ENCODE results near the gene ATR.
A peak's percentile ranks its signal among the peaks of the same experiment; 100 is the strongest.

Gene ATR

DNA sequence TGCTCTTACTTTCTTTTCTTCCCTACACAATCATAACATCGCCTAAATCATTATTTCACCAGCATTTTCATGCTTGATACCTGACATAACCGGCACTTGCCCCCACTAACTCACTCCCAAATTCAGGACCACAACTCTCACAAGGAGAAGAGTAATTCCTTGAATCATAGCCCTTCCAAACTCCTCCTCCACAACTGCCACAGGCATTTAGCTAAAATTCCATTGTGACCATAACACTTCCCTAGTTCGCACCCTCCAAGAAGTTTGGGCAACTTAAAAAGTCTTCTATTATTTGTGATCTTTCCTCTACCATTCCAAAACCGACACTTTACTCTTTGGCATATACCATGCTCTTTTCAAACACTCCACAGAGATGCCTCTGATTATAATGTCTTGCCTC, 71.3 kb downstream of the ATR start:
- no peak for DNase-seq

DNA sequence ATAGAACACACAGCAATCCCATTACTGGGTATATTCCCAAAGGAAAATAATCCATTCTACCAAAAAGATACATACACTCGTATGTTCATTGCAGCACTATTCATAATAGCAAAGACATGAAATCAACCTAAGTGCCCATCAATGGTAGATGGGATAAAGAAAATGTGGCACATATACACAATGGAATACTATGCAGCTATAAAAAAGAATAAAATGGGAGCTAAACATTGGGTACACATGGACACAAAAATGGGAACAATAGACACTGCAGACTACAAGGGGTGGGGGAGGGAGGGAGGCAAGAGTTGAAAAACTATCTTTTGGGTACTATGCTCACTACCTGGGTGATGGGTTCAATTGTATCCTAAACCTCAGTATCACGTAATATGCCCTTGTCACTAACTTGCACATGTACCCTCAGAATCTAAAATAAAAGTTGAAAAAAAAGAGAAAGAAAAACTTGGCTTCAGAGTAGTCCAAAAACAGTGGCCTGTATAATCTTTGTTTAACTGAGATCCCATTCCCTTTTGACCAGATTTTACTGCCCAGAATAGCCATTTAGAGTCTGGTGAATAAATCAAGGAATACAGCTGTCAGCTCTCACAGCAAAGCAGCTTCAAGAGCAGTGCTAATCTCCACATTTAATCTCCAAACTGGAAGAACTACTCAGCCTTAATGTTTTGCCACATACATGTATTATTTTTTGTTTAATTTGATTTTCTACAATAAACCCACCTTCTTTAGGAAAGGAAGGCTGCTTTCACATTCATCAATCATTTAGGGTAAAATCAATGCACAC, 76.1 kb downstream of the ATR start:
- DNase-seq: no peak

DNA sequence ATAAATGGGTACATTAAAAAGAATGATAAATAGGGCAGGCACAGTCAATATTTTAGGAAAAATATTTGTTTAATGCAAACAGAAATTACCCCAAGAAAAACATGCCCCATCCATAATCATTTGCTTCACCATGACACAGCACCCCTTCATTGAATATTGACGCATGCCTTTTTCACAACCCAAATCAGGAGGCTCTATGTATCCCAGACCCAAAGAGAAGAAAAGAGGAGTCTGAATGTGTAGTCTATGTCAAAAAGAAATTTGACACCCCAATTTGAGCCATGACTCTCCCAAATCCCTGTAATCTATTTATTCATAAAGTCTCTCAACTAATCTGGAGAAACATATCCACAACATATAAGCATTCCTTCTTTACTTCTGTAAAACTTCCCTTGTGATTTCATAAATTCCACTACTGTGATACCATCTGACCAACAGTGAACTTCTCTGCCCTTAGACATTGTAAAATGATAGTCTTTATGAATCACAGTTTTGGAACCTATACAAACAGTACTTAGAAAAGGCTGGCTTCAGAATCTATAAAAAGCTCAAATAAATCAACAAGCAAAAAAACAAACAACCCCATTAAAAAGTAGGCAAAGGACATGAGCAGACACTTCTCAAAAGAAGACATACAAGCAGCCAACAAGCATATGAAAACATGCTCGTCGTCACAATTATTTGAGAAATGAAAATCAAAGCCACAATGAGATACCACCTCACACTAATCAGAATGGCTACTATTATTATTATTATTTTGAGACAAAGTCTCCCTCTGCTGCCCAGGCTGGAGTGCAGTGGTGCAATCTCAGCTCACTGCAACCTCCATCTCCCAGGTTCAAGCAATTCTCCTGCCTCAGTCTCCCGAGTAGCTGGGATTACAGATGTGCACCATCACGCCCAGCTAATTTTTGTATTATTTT, 77.3 kb downstream of the ATR start:
- no peak for DNase-seq

DNA sequence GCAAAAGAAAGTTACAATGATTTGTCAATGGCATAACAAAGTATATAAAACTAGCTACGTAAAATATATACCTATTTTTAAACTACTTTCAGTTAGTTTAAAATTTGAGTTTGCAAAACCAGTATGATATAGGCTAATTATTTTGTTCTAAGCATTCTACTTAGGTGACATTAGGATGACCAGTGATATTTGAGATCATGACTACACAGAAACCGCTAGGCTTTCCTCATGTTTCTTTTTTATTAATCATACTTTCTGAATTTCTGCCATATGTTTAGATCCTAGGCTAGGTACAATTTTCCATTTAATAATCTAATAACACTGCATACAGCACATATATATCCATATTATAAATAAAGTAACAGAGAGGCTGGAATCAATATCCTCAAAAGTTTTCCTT, 78.3 kb downstream of the ATR start:
- DNase-seq: no peak

DNA sequence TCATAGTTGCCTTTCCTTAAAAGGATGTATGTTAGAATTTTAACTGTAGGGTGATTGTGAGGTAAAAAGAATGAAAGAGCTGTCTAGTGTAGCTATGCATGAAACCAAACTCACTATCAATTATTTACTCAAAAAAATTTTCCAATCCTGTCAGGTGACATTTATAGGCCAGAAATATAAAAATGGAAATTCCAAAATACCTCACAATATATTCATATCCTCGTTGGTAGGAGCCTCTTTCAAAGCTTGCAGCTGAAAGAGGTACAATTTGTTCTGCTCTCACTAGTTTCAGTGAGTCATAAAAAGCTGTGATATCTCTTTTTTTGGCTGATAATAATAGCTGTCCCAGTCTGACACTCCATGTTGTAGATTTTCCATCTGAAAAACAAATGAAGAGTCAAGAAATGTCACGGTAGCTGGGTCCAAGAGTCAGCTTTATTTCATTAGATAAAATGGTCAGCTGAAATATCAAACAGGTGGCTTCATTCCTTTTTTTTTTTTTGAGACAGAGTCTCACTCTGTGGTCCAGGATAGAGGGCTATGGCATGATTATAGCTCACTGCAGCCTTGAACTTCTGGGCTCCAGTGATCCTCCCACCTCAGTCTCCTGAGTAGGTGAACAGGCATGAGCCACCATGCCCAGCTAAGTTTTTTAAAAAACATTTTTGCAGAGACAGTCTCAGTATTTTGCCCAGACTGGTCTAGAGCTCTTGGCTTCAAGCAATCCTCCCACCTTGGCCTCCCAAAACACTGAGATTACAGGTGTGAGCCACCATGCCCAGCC, 79.9 kb downstream of the ATR start:
- DNase-seq: no peak

DNA sequence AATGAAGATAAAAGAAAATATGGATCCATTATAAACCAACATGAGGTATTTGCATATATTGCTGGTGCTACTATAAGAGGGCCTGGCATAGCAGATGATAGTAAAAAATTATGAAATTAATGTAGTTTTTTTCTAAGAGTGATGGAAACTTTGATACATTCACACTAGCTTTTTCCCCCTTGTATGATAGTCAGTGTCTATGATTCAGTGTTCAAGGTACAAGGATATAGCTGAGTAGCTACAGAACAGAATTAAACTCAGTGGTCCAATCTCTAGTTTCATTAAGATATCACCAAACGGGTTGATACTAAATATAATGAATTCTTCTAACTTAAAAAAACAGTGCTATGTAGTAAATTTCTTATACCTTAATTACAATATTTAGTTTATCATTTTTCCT, 80.8 kb downstream of the ATR start:
- no peak for DNase-seq

DNA sequence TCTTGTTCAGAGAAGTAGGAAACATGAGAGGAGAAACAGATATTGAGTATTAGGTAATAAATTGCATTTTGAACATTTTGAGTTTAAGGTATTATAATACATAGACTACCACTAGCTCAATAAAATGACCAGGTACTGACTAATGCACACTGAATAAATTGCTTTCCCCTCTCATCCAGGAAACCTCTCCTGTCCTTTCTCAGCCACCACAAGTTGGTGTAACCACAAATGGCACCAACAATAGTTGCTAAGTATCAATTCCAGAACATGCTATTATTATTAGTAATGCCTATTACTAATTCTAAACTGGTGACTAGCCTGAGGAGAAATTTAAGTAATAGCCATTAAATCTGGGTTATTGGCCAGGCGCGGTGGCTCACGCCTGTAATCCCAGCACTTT, 83.4 kb downstream of the ATR start:
- DNase-seq: no peak

DNA sequence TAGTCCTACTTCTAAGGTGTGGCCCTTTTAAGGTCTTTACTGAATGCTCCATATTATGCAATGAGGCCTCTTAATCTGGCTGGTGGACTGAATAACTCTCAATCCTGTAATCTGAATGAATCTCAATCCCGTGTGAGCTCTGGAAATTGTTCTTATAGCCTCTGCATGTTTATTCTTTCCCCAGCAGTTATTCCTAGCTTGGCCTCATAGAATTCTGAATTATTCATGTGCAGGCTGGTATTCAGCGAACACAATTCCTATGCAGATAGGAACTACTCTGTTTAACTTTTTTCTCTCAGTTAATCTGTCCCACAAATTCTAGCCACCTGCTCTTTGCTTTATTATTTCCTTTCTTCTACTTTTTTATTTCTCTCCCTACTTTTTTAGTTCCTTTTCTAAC, 86.3 kb downstream of the ATR start:
- DNase-seq: no peak

DNA sequence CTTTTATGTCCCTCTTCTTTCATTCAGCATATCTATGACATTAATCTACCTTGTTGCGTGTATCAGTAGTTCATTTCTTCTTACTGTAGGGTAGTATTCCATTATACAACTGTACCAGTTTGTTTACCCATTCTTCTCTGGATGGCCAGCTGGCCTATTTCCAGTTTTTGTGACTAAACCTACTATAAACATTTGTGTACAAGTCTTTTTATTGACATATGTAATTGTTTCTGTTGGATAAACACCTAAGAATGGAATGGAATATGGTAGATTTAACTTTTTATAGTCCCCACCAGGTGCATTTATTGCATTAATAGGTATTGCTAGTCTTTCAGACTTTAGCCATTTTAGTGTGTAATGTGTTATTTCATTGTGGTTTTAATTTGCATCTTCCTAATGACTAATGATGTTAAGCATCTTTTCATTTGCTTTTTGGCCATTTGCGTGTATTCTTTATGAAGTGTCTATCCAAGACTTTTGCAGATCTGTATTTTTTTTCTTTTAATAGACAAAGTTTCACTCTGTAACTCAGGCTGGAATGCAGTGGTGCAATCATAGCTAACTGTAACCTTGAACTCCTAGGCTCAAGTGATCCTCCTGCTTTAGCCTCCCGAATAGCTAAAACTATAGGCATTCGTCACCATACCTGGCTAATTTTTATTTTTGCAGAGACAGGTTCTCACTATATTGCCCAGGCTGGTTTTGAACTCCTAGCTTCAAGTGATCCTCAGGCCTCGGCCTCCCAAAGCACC, 88.8 kb downstream of the ATR start:
- DNase-seq: no peak

DNA sequence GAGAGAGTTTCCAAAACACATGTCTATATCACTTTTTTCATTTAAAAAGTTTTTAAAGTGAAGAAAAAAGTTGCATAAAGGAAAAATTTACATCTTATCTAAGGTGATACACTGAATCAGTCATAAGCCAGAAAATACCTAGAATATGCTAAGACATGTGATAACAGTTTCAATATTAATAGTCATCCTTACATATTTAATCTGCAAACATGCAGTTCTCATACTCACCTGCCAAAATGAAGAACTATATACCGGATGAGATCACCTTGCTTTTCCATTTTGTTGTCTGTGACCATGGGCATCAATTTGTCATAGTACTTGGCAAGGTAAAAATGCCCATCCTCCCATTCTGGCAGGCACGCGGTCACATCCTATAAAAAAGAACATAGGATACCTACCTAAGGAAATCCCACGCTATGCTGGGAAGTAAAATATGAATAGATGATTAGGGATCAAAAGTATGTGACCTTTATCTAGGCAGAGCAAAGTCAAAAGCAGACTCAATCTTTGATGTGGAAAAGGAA, 93.6 kb downstream of the ATR start:
- DNase-seq: no peak

DNA sequence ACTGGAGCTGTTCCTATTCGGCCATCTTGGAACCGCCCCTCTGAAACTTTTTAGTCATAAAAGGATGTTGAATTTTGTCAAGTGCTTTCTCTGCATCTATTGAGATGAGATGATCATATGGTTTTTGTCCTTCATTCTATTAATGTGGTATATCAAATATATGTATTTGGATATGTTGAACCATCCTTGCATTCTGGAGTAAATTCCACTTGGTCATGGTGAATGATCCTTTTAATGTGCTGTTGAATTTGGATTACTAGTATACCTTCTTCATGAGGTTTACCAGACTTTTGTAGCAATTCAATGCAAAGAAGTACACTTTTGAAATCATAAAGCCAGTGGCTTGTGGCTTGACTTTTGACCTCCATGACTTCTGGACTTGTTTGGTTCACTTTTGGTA, 97.3 kb downstream of the ATR start:
- DNase-seq: no peak

DNA sequence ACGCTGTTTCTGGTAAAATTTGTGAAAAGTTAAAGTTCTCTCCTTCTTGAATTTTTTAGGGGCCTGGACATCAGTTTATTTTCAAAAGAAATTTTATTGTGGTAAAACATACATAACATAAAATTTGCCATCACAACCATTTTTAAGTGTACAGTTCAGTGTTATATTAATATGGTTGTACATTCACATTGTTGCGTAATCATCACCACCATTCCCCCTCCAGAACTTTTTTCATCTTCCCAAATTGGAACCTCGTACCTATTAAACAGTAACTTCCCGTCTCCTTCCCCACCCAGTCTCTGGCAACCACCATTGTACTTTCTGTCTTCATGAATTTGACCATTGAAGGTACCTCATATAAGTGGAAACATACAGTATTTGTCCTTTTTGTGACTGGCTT, 107.7 kb downstream of the ATR start:
- no peak for DNase-seq

DNA sequence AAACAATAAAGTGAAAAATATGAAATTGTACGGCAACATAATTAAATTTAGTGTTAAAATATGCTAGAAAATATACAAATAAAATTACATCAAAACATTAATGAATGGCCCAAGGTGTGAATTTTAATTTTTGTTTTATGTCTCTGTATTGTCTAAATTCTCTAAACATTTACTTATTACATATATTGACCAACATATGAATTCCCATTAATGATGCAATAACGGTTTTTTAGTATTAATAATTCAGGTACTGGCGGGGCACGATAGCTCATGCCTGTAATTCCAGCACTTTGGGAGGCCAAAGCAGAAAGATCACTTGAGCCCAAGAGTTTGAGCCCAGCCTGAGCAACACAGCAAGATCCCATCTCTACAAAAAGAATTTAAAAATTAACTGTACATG, 110.1 kb downstream of the ATR start:
- no peak for DNase-seq

DNA sequence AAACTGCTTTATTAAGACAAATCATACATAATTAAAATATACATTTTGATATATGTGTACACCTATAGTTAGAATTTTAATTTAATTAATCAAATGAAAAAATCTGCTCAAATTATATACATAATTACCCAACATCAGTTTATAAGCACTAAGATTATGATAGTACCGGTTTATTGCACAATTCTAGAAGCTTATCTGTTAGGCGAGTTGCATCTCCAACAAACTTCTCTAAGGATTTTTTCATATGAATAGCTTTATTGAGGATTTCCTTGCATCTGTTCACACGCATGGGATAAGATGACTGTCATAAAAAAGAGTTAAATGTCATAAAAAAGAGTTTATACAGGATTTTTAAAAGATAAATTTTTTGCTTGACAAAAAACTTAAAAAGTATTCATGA, 110.8 kb downstream of the ATR start:
- no peak for DNase-seq

DNA sequence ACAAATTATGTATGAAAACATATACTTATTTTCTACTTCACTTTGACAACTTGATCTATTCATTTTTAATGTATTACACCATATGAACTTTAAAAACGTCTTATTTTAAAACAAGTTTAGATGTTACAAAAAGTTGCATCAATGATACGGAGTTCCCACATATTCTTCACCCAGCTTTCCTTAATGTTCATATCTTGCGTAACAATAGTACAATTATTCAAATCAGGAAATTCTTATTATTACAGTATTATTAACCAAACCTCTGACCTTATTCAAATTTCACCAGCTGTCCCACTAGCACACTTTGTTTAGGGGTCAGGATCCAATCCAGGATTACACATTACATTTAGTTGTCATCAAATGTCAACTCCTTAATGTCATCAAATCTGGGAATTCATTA, 117.8 kb downstream of the ATR start:
- DNase-seq: no peak

DNA sequence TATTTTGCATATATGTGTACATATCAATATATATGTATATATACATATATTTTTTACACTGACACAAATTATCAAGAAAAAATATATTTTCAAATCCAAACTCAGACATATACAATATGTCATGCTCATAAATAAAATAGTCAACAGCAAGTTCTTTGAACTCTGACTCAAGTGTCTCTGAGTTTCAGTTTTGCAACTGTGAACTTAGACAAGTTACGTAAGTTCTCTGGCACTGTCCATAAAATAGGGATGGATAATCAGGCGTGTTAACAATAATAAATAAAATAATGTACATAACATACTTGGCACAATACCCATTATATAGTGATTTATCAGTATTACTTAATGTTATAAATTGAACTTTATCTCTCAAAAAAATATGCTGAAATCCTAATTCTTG, 118.6 kb downstream of the ATR start:
- DNase-seq: no peak

DNA sequence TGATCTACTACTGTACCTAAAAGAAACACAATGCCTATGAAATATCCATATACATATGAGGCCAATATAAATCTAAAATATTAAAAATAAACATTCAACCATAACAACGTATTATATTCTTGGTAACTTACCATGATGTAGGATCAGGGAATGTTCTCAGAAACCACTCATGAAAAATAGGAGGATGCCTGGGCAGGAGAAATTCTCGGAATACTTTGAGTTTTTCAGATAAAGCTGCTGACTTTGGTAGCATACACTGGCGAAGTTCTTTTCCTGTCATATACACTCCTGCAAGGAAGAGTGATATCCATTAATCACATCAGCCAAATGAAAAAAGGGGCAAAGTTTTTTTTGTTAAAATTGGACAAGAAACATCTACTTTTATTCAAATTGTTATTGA, 119.4 kb downstream of the ATR start:
- DNase-seq: no peak

DNA sequence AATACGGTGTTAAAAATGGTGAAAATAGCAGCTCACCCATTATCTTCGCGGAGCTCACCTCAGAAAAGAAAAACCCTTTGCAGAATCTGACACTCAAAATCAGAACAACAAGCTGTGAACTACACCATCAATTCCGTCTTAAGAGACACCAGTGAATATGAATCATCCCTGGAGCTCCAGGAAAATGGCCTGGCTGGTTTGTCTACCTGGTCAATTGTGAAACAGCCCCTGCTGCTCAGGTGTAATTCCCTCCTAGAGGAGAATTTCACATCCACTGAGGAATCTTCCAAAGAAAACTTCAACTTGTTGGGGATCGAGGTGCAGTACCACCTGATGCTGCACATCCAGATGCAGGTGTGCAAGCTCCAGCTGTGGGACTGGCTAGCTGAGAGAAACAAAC, 127.7 kb downstream of the ATR start:
- DNase-seq: no peak

DNA sequence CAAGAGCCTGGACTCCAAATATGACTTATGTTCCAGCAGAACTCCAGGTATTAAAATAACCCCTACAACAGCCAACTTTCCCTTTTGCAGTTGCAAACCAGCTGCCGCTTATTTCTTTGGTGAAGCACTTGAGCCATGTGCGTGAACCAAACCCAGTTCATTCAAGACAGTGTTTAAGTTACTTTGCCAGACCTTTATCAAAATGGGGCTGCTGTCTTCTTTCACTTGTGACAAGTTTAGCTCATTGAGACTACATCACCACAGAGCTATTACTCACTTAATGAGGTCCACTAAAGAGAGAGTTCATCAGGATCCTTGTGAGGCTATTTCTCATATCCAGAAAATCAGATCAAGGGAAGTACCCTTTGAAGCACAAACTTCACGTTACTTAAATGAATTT, 128.3 kb downstream of the ATR start:
- no peak for DNase-seq

DNA sequence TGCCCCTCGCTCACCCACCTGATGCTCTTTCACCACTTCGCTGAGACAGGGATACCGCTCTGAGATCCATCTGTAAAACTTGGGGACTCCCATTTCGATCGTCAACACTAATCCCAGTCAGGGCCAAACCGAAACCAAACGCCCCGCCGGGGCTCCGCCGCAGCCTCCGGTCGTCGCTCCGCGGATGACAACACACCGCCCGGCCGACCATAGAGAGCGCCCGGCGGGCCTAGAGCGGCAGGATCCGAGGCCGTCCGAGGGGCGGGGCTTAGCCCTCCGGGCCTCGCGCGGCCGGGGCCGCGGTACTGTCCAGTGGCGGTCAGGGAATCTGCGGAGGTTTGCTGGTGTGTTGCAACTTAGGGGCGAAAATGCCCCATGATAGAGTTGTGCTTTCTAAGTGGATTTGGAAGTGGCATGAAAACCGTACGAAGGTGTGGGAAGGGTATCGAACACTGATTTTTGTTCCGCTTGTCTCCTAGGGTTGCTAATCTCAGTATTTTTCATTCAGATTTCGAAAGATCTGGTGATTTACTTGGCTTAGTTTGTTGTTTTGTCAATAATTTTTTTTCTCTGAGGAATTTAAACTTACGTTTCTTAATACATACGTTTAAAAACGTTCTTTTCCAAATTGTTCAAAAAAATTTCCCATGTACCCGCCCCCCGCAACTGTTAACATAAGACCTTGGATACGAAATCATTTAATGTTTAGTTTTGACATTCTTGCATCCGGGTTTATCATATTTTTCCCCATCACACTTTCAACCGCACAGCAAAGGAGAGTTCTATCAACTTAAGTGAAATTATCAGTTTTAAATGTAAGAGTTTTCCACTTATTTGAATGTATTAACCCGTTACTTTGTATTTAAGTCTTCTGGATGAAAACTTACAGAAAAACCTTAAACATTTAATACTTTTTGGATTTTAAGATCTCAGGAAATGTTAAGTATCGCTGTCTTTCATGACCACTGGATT, 130.4 kb downstream of the ATR start, which contains the start of gene XRN1:
TSS of gene XRN1 (minus strand) at position 186 of the 972 bp plus-strand sequence. CDS start at position 93, 93 bp downstream.
- peak; percentile 98 for DNase-seq

DNA sequence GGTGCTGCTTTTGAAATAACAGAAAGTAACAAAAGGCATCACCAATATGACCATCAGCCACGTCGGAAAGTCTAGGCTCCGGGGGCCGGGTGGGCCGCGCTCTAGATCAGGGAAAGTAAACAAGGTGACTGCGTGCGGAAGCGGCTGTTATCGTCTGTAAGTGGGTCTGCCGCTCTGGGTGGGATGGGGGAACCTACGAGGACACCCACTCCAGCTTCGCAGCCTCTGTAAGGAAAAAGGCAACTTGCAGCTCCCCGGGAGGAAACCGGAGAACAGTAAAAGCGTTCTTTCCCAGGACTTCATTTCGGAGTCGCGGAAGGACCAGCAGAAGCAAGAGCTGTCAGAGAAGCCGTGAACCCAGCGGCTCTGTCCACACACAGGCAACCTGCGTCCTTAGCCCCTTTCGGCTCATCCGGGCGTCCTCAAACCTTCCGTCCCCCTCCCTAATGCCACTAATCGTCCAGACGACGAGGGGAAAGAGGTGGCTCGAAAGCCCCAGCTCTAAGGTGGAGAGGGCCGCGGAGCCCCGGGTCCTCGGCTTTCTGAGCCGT, 131.2 kb downstream of the ATR start:
- DNase-seq: peak; percentile 76
